GM21390 (cell line): ENCODE results near the gene EIF5A.
A peak's percentile ranks its signal among the peaks of the same experiment; 100 is the strongest.

Experiments
- ATAC-seq: cut with Tn5 transposase; IDR thresholded peaks from one replicate; pipeline ENCODE4 v1.9.1; 2021; ENCODE audit not compliant: unreplicated experiment

Gene EIF5A

GRCh38 chr17:7284911-7285310 lies 22.5 kb upstream of the EIF5A start:
- ATAC-seq = no peak

GRCh38 chr17:7285679-7286078 lies 21.7 kb upstream of the EIF5A start:
- ATAC-seq = no peak

GRCh38 chr17:7289256-7290032 lies 18.0 kb upstream of the EIF5A start:
- no peak for ATAC-seq

GRCh38 chr17:7290166-7290565 lies 17.3 kb upstream of the EIF5A start:
- ATAC-seq = no peak

- no peak for ATAC-seq
Measured at GRCh38 chr17:7290685-7291084, 16.7 kb upstream of the EIF5A start.

- no peak for ATAC-seq
Measured at GRCh38 chr17:7292194-7292593, 15.2 kb upstream of the EIF5A start.

- no peak for ATAC-seq
Measured at GRCh38 chr17:7292729-7293128, 14.7 kb upstream of the EIF5A start.

- ATAC-seq = no peak
Measured at GRCh38 chr17:7293159-7293558, 14.3 kb upstream of the EIF5A start.

GRCh38 chr17:7293816-7294613 lies 13.4 kb upstream of the EIF5A start:
- no peak for ATAC-seq

GRCh38 chr17:7294614-7295153 lies 12.7 kb upstream of the EIF5A start, which contains the start of gene YBX2:
TSS of gene YBX2 (minus strand) at chr17:7294639. CDS start at chr17:7294500, 139 bp downstream.
- ATAC-seq = no peak

- ATAC-seq = no peak
Measured at GRCh38 chr17:7295230-7296180, 11.9 kb upstream of the EIF5A start.

- no peak for ATAC-seq
Measured at GRCh38 chr17:7296189-7296861, 11.1 kb upstream of the EIF5A start.

GRCh38 chr17:7304179-7304578 lies 3.2 kb upstream of the EIF5A start:
- ATAC-seq = no peak

GRCh38 chr17:7307686-7308624 lies 527 bp downstream of the EIF5A start:
- no peak for ATAC-seq

GRCh38 chr17:7308625-7309433 lies 1.4 kb downstream of the EIF5A start:
- ATAC-seq = peak; percentile 29

- ATAC-seq = no peak
Measured at GRCh38 chr17:7309628-7310027, 2.2 kb downstream of the EIF5A start.

GRCh38 chr17:7311110-7311705 lies 3.8 kb downstream of the EIF5A start:
- ATAC-seq = no peak
